ENCODE results near the gene RIPOR3.

GRCh38 chr20:50673466-50674137 lies 17.7 kb downstream of the RIPOR3 start:
- TF ChIP-seq CTCF (IDR thresholded peaks at IDR 0.05; ENCODE audit: insufficient read depth, low read length, poor library complexity, severe bottlenecking) (no peak), EZH2phosphoT487 (conservative IDR thresholded peaks at IDR 0.05; ENCODE audit: low read length) (no peak)
